ENCODE results near the gene APOM.

APOM gene

GRCh38 chr6:31666337-31666965, 10.8 kb downstream of the APOM start:
- in situ Hi-C loops (cut with HindIII; ENCODE audit: low pct_ligation_motif_present, low pct_unique_long_range_greater_than_20kb, low sequenced_read_pairs), result no loop called here
- DNase-seq, result no peak

- no peak for DNase-seq
- in situ Hi-C loops (cut with HindIII; ENCODE audit: low pct_ligation_motif_present, low pct_unique_long_range_greater_than_20kb, low sequenced_read_pairs), result no loop called here
Measured at GRCh38 chr6:31669676-31670075, 14.0 kb downstream of the APOM start, which contains the start of gene LY6G5B. Gene LY6G5B (plus strand): TSS chr6:31669976. CDS start chr6:31670951, 975 bp downstream.

GRCh38 chr6:31676322-31676903, 20.7 kb downstream of the APOM start:
- no peak for DNase-seq
- in situ Hi-C loops (cut with HindIII; ENCODE audit: low pct_ligation_motif_present, low pct_unique_long_range_greater_than_20kb, low sequenced_read_pairs), result no loop called here

- DNase-seq, result no peak
- in situ Hi-C loops (cut with HindIII; ENCODE audit: low pct_ligation_motif_present, low pct_unique_long_range_greater_than_20kb, low sequenced_read_pairs), result no loop called here
Measured at GRCh38 chr6:31676904-31677303, 21.2 kb downstream of the APOM start.

GRCh38 chr6:31677955-31678354, 22.3 kb downstream of the APOM start:
- DNase-seq, result no peak

GRCh38 chr6:31680226-31681134, 24.8 kb downstream of the APOM start, which contains the start of gene LY6G5C:
Gene LY6G5C (minus strand): TSS chr6:31681067. CDS start chr6:31680373, 694 bp downstream.
- DNase-seq, result peak; percentile 82
- in situ Hi-C loops (cut with HindIII; ENCODE audit: low pct_ligation_motif_present, low pct_unique_long_range_greater_than_20kb, low sequenced_read_pairs), result no loop called here

More at GRCh38 chr6:31677955-31678354, 22.3 kb downstream of the APOM start:
- in situ Hi-C loops (cut with HindIII; ENCODE audit: low pct_ligation_motif_present, low pct_unique_long_range_greater_than_20kb, low sequenced_read_pairs), result no loop called here

- DNase-seq, result peak; percentile 83
- in situ Hi-C loops (cut with HindIII; ENCODE audit: low pct_ligation_motif_present, low pct_unique_long_range_greater_than_20kb, low sequenced_read_pairs), result no loop called here
Measured at GRCh38 chr6:31681135-31681671, 25.5 kb downstream of the APOM start.

GRCh38 chr6:31683591-31683990, 27.9 kb downstream of the APOM start:
- in situ Hi-C loops (cut with HindIII; ENCODE audit: low pct_ligation_motif_present, low pct_unique_long_range_greater_than_20kb, low sequenced_read_pairs), result no loop called here
- no peak for DNase-seq

GRCh38 chr6:31686483-31686882, 30.8 kb downstream of the APOM start:
- DNase-seq, result no peak
- in situ Hi-C loops (cut with HindIII; ENCODE audit: low pct_ligation_motif_present, low pct_unique_long_range_greater_than_20kb, low sequenced_read_pairs), result no loop called here

- no peak for DNase-seq
- in situ Hi-C loops (cut with HindIII; ENCODE audit: low pct_ligation_motif_present, low pct_unique_long_range_greater_than_20kb, low sequenced_read_pairs), result no loop called here
Measured at GRCh38 chr6:31687321-31687720, 31.6 kb downstream of the APOM start.

GRCh38 chr6:31687860-31688693, 32.4 kb downstream of the APOM start:
- DNase-seq, result no peak
- in situ Hi-C loops (cut with HindIII; ENCODE audit: low pct_ligation_motif_present, low pct_unique_long_range_greater_than_20kb, low sequenced_read_pairs), result no loop called here

GRCh38 chr6:31689249-31690110, 33.8 kb downstream of the APOM start:
- in situ Hi-C loops (cut with HindIII; ENCODE audit: low pct_ligation_motif_present, low pct_unique_long_range_greater_than_20kb, low sequenced_read_pairs), result no loop called here
- no peak for DNase-seq

- in situ Hi-C loops (cut with HindIII; ENCODE audit: low pct_ligation_motif_present, low pct_unique_long_range_greater_than_20kb, low sequenced_read_pairs), result no loop called here
Measured at GRCh38 chr6:31690231-31691077, 34.8 kb downstream of the APOM start.

GRCh38 chr6:31691078-31691463, 35.4 kb downstream of the APOM start:
- DNase-seq, result no peak
- in situ Hi-C loops (cut with HindIII; ENCODE audit: low pct_ligation_motif_present, low pct_unique_long_range_greater_than_20kb, low sequenced_read_pairs), result no loop called here

More at GRCh38 chr6:31690231-31691077, 34.8 kb downstream of the APOM start:
- no peak for DNase-seq

- DNase-seq, result no peak
- in situ Hi-C loops (cut with HindIII; ENCODE audit: low pct_ligation_motif_present, low pct_unique_long_range_greater_than_20kb, low sequenced_read_pairs), result no loop called here
Measured at GRCh38 chr6:31691564-31692108, 35.9 kb downstream of the APOM start.

GRCh38 chr6:31692353-31692752, 36.7 kb downstream of the APOM start:
- no peak for DNase-seq
- in situ Hi-C loops (cut with HindIII; ENCODE audit: low pct_ligation_motif_present, low pct_unique_long_range_greater_than_20kb, low sequenced_read_pairs), result no loop called here

Data from ACHN (cell line).